ENCODE measurements around the gene ABCA13. TPM values are rescaled to one million over a fixed set of nuclear protein-coding genes. Genes with fewer than 3 reads are reported as not detected.

The ABCA13 gene
- total RNA-seq, 4 donors from 2014 or later = 0.19 to 0.33 TPM; not detected in 2

DNA sequence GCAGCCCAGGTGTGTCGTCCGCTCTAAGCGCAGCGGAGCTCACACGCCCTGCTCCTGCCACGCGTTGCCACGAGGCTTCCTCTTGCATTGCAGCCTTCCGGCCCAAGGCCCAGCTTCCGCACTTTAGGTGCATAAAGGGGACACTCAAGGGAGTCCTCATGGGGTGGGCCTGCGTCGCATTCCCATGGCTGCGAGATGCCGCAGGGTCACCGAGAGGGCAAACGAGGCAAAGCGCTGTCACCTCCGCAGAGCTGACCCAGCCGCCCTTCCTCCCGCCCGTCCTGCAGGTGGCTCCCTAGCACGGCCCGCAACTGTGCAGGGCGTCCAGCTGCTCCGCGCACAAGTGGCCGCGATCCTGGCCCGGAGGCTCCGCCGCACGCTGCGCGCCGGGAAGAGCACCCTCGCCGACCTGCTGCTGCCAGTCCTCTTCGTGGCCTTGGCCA, 283.5 kb downstream of the ABCA13 start:
- TF ChIP-seq, protein P1, sequence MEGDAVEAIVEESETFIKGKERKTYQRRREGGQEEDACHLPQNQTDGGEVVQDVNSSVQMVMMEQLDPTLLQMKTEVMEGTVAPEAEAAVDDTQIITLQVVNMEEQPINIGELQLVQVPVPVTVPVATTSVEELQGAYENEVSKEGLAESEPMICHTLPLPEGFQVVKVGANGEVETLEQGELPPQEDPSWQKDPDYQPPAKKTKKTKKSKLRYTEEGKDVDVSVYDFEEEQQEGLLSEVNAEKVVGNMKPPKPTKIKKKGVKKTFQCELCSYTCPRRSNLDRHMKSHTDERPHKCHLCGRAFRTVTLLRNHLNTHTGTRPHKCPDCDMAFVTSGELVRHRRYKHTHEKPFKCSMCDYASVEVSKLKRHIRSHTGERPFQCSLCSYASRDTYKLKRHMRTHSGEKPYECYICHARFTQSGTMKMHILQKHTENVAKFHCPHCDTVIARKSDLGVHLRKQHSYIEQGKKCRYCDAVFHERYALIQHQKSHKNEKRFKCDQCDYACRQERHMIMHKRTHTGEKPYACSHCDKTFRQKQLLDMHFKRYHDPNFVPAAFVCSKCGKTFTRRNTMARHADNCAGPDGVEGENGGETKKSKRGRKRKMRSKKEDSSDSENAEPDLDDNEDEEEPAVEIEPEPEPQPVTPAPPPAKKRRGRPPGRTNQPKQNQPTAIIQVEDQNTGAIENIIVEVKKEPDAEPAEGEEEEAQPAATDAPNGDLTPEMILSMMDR (IDR thresholded peaks at IDR 0.05; ENCODE audit: low read depth) = no peak

- TF ChIP-seq, protein P1 (IDR thresholded peaks at IDR 0.05; ENCODE audit: low read depth) = no peak
Measured at GRCh38 chr7:48455363-48455762, 284.1 kb downstream of the ABCA13 start.

DNA sequence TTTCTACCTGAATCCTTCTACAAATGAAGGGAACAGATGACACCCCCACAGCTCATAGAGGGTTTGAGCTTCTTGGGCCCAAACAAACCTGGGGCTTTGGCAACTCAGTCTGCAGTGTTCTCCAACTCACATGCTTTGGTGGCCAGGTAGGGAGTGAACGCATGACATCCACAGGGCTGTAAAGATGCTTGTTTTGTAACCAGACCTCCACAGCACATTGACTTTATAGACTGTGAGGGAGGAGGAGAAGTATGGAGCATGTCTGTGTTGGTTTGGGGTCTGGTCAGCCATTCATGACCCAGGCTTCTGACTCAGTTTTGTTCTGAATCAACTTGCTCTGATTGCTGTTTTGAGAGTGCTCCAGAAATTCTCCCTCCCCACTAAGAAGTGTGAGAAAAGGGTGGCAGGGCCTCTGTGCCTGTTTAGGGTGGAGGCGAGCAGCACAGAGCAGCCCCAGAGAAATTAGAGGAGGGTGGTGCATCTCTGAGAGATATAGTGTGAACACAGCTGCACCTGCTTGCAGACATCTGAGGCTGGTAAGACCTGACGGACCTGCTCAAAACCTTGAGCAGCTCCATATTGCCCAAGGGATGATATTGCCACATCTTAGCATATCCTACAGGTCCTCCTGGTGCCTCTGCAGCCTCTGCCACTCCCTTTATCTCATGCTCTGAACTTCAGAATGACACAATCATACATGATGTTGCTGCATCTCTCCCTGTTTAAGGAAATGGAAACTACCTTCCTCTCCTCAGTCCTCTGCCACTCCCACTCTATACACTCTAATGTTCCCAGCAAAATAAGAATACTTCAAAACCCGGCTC, 287.7 kb downstream of the ABCA13 start:
- TF ChIP-seq, protein P1 (IDR thresholded peaks at IDR 0.05; ENCODE audit: low read depth) = no peak

DNA sequence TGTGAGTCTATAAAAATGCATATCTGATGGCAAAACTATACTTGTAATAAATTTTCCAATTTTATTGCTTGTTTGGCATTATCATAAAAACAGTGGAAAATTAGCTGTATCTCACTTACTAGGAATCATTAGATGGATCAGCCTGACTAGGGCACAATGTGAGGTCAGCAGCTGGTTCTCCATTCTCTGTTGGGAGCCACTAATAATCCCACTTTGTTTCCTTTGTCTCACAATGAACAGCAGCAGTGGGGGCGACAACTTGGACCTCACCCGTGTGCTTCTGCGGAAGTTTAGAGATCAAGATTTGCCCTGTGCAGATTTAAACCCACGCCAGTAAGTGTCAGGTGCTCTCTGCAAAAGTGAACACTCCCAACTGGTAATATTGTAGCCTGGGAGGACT, 295.5 kb downstream of the ABCA13 start:
- TF ChIP-seq, protein P1 (IDR thresholded peaks at IDR 0.05; ENCODE audit: low read depth) = no peak

DNA sequence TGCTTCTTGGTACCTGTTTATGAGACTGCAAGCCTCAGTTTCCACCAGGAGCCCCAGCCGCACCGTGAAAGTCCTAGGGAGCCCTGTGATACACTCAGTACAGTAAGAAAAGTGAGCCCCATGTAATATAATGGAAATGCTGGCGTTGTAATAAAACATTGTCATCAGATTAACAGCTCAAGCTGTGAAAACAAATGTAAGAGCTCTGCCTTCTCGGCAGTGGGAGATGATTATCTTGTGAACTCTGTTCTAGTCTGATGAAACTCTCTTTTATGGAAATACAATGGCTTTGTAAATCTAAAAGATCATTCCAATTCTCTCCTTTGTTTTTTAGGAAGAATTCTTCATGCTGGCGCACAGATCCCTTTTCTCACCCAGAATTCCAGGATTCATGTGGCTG, 299.9 kb downstream of the ABCA13 start:
- TF ChIP-seq, protein P1 (IDR thresholded peaks at IDR 0.05; ENCODE audit: low read depth) = no peak

GRCh38 chr7:48472640-48473039, 301.4 kb downstream of the ABCA13 start:
- TF ChIP-seq, protein P1 (IDR thresholded peaks at IDR 0.05; ENCODE audit: low read depth) = no peak

- TF ChIP-seq, protein P1 (IDR thresholded peaks at IDR 0.05; ENCODE audit: low read depth) = no peak
Measured at GRCh38 chr7:48473205-48473865, 302.1 kb downstream of the ABCA13 start.
